Activated CD4-positive, alpha-beta memory T cell treated with anti-CD3 and anti-CD28 coated beads for 36 hours (primary cell): Measurements from ENCODE around the gene TNFSF13. TPM values are rescaled to one million over a fixed set of nuclear protein-coding genes. Genes with fewer than 3 reads are reported as not detected.

Source experiments
- CTCF ChIA-PET: fragments of 350-600 bp; sonication (Branson Sonifier 250); formaldehyde crosslinking; loops from one replicate; lab custom pipeline; 2021; ENCODE audit warnings: antibody characterized with exemption, inconsistent platforms; lab: Charles Lee
- POLR2A ChIA-PET: fragments of 350-600 bp; sonication (Branson Sonifier 250); formaldehyde crosslinking; loops from one replicate; lab custom pipeline; 2021; ENCODE audit warnings: antibody characterized with exemption; lab: Charles Lee
- DNase-seq: peaks from one replicate; pipeline ENCODE4 v3.0.0-alpha.2; 2020
- H3K27ac Mint-ChIP-seq: one replicate; pipeline ENCODE4 v1.8.0; 2021; ENCODE audit warnings: mixed read lengths
- H3K27me3 Mint-ChIP-seq: one replicate; pipeline ENCODE4 v1.8.0; 2021; ENCODE audit warnings: mixed read lengths
- H3K36me3 Mint-ChIP-seq: one replicate; pipeline ENCODE4 v1.8.0; 2021; ENCODE audit warnings: mixed read lengths
- H3K4me1 Mint-ChIP-seq: one replicate; pipeline ENCODE4 v1.8.0; 2021; ENCODE audit warnings: low read depth, mixed read lengths
- H3K4me3 Mint-ChIP-seq: one replicate; pipeline ENCODE4 v1.8.0; 2021; ENCODE audit warnings: mild to moderate bottlenecking, mixed read lengths
- H3K9me3 Mint-ChIP-seq: one replicate; pipeline ENCODE4 v1.8.0; 2021; ENCODE audit warnings: mixed read lengths
- intact Hi-C: fragments of 100-400 bp; cut with micrococcal nuclease; formaldehyde crosslinking; loops from one replicate; pipeline ENCODE4 v1.15.1; 2023
- total RNA-seq, 2 experiments: library from RNA; stranded (reverse); gene quantifications; one replicate each; pipeline ENCODE4 v1.2.3, GENCODE V29; 2021

Gene TNFSF13
- total RNA-seq, 2 experiments from 2014 or later, result 0.71 to 0.94 TPM

DNA sequence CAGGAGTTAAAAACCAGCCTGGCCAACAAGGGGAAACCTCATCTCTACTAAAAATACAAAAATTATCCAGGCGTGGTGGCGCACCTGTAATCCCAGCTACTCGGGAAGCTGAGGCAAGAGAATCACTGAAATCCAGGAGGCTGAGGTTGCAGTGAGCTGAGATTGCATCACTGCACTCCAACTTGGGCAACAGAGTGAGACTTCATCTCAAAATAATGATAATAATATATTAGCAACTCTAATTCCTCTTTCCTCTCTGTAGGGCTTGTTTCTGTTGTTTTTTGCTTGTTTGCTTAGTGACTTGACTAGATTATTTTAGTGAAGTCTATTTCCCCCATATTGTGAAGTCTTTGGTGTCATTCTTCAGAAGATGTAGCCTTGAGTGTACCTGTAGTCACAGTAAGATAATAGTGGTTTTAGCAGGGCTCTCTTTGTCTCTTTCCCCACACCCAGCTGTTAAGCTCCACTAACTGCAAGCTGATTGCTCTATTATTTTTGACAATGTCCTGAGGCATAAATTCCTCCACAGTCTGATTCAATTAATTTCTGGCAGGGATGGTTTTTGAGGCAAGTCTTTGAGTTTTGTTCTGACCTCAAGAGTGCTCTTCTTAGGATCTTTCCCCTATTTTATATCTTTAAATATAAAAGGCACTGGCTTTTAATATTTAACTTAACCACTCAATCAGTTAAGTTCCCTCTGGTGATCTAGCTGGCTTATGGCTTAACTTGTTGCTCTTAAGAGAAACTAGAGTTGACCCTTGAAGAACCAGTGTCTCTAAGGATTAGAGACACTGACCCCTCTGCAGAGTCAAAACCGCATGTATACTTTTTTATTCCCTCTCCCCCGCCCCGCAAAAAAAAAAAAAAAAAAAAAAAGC is 28.3 kb upstream of the TNFSF13 start:
- no peak for DNase-seq
- Mint-ChIP-seq H3K27me3 (no peaks in the 10 kb centered on the region), H3K4me3 (no peak overlapping the region), H3K27ac (no peak overlapping the region), H3K9me3 (peaks cover 18% of the 10 kb centered on the region), H3K36me3 (peaks cover 6% of the 10 kb centered on the region), H3K4me1 (no peaks in the 10 kb centered on the region)
- CTCF ChIA-PET, result interaction anchor here (1.0 to 2.4 kb wide), 2 partner anchors 25 to 30 kb away, joined by 3 to 17 read pairs; partner anchors contain the start of gene SENP3
- POLR2A ChIA-PET, result no interaction called here
- intact Hi-C loops, result no loop called here

DNA sequence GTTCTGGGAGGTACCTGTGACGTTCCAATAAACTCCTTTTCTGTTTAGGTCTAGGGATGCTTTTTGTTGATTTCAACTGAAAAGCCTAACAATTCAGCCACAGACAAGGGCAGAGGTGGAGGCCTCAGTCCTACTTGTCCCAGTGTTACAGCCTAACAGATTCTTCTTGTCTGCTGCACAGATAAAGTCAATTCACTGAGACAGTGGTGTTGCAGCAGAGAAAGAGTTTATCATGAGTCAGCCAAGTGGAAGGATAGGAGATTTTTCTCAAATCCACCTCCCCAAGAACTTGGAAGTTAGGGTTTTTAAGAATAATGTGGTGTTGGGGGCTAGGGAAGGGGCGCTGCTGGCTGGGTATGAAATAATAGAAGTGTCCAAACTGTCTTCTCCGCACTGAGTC is 20.5 kb upstream of the TNFSF13 start:
- DNase-seq, result no peak
- Mint-ChIP-seq H3K9me3 (peaks cover 4% of the 10 kb centered on the region), H3K4me1 (no peaks in the 10 kb centered on the region), H3K36me3 (no peaks in the 10 kb centered on the region), H3K27me3 (no peaks in the 10 kb centered on the region), H3K4me3 (no peak overlapping the region), H3K27ac (no peak overlapping the region)
- intact Hi-C loops, result no loop called here
- ChIA-PET POLR2A (no interaction called here), CTCF (interaction anchor here (1.2 kb wide), 1 partner anchor 15 kb away, joined by 3 read pairs; no protein-coding TSS in a partner anchor)

DNA sequence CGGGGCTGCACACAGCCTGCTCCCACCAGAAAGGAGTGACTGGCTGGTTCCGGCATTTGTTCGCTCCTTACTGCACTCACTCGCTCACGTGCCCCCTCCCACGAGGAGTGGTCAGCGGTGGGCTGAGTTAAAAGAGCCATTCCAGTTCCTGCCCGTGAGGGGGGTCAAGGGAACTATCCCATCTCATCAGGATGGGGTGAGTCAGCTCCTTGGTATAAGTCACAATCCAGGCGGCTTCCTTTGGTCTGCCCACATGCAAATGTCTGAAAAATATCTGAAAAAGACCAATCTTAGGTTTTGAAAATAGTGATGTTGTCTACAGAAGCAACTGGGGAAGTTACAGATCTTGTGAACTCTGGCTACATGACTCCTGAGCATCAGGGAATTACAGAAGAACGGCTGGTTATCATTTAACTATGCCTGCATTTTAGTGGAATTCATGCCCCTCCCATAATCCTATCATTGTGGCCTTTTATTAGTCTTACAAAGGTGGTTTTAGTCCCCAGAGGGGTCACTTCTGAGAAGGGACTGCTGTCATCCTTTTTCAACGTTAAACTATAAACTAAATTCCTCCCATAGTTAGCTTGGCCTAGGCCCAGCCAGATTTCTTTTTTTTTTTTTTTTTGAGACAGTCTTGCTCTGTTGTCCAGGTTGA is 19.5 kb upstream of the TNFSF13 start:
- Mint-ChIP-seq H3K27me3 (no peaks in the 10 kb centered on the region), H3K36me3 (no peaks in the 10 kb centered on the region), H3K4me3 (no peak overlapping the region), H3K4me1 (no peaks in the 10 kb centered on the region), H3K9me3 (peaks cover 4% of the 10 kb centered on the region), H3K27ac (no peak overlapping the region)
- ChIA-PET CTCF (interaction anchor here (1.2 kb wide), 1 partner anchor 16 kb away, joined by 3 read pairs; no protein-coding TSS in a partner anchor), POLR2A (no interaction called here)
- DNase-seq, result no peak
- intact Hi-C loops, result no loop called here

DNA sequence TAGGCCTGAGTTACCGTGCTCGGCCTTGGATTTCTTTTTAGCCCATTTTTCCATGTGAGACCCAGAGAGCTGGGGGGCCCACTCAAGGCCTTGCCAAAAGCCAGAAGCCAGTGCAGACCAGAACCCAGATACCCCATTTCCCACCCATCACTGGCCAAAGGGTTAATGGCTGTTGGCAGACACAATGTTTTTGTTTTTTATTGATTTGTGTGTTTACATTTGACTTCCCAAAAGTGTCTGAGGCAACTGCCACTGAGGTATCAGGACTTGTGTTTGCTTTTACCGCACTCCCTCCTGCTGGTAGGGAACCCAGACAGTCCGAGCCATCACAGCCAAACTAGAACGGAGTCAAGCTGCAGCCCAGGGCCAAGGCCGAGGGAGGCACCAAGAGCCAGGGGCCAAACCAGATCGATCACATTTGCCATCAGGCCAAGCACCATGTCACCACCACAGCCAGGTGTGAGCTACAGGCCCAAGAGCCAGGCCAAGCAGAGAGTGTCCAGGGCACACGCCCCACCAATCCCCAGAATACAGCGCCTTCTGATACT is 17.4 kb upstream of the TNFSF13 start:
- Mint-ChIP-seq H3K4me1 (no peaks in the 10 kb centered on the region), H3K9me3 (peaks cover 4% of the 10 kb centered on the region), H3K27me3 (no peaks in the 10 kb centered on the region), H3K27ac (no peak overlapping the region), H3K36me3 (no peaks in the 10 kb centered on the region), H3K4me3 (no peak overlapping the region)
- intact Hi-C loops, result no loop called here
- no peak for DNase-seq
- CTCF ChIA-PET, result interaction anchor here (1.0 kb wide), 1 partner anchor 104 kb away, joined by 3 read pairs; no protein-coding TSS in a partner anchor
- POLR2A ChIA-PET, result no interaction called here

DNA sequence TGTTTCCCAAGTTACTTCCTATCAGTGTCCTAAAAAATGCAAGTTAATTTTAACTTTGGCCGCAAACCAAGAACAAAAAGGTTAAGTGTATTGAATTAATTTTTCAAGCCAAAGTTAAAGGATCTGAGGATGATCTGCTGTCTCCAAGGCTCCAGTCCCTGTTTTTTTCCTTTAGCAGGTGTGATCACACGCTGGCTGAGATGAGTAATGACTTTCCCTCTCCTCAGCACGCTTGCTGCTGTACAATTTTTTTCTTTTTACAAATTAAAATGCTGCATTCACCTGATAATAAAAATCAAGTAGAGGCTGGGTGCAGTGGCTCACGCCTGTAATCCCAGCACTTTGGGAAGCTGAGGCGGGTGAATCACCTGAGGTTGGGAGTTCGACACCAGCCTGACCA is 13.6 kb upstream of the TNFSF13 start:
- intact Hi-C loops, result no loop called here
- Mint-ChIP-seq H3K4me3 (no peak overlapping the region), H3K27ac (no peak overlapping the region), H3K27me3 (no peaks in the 10 kb centered on the region), H3K9me3 (no peaks in the 10 kb centered on the region), H3K36me3 (no peaks in the 10 kb centered on the region), H3K4me1 (peaks cover 15% of the 10 kb centered on the region)
- no peak for DNase-seq
- ChIA-PET POLR2A (no interaction called here), CTCF (interaction anchor here (1.8 kb wide), 1 partner anchor 22 kb away, joined by 4 read pairs; no protein-coding TSS in a partner anchor)

DNA sequence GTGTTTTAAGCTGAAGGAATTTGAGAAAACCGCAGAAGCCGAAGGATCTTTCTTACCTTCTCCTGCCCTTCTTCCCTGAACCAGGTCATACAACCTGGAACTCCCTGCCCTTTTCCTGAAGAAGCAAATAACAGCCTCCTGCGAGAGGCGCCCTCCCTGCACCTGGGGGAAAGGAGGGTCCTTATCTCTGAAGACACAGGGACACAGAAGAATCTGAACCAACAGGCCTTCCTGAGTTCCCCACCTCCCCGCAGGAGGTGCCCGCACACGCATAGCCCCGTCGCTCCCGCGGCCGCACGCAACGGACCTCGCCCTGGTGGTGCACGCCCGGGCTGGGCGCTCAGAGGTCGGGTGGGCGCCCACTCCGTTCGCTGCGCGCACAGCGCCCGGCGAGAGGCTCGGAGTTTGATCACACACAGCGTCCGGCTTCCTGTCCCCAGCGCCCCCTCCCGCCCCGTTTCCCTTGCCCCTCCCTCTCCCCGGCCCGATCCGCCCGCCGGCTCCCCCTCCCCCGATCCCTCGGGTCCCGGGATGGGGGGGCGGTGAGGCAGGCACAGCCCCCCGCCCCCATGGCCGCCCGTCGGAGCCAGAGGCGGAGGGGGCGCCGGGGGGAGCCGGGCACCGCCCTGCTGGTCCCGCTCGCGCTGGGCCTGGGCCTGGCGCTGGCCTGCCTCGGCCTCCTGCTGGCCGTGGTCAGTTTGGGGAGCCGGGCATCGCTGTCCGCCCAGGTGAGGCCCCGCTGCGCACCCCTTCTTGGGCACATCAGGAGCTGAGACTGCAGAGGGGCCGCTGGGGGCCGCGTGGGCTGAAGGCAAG is 9.8 kb upstream of the TNFSF13 start, which contains the start of gene TNFSF12:
TSS of gene TNFSF12 (plus strand) at position 474 of the 816 bp plus-strand sequence. CDS start at position 570, 96 bp downstream.
- Mint-ChIP-seq H3K27me3 (no peaks in the 10 kb centered on the region), H3K4me1 (peaks cover 50% of the 10 kb centered on the region), H3K36me3 (peaks cover 1% of the 10 kb centered on the region), H3K4me3 (peak within 1 kb of the TSS; percentile 80), H3K27ac (peak within 1 kb of the TSS; percentile 67), H3K9me3 (no peaks in the 10 kb centered on the region)
- peak; percentile 76 for DNase-seq
- ChIA-PET CTCF (interaction anchor here (0.6 to 5.1 kb wide), 7 partner anchors 12 to 193 kb away, joined by 3 to 37 read pairs (median 3); no protein-coding TSS in a partner anchor), POLR2A (interaction anchor here (0.5 to 1.5 kb wide), 4 partner anchors 12 to 427 kb away, joined by 3 to 4 read pairs (median 3); no protein-coding TSS in a partner anchor)
- intact Hi-C loops, result no loop called here

DNA sequence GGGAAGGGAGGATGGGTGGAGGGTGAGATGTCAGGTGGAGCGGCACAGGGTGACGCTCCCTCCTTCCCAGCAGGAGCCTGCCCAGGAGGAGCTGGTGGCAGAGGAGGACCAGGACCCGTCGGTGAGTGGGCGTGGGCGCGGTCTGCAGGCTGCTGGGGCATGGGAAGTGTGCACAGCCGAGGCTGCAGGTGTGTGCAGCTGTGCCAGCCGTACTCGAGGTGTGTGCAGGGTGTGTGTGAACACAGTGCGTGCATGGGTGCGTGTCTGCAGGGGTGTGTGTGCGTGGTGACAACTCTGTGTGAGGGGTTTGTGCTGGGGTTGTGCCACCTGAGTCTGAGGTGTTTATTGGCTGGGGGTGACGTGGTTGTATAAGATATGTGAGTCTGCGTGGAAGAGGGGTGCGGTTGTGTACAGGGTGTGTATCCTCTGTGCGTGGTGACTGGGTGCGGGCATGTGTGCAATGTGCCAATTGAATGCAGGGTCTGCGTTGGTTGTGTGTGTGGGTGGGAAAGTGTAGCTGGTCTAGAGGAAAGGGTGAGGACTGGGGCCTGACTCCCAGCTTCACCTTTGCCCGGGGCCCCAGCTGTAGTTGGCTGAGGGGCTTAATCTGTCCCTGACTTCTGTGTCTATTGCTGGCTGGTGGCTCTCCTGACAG is 9.0 kb upstream of the TNFSF13 start:
- peak; percentile 63 for DNase-seq
- H3K4me1 Mint-ChIP-seq, result peaks cover 53% of the 10 kb centered on the region
- H3K9me3 Mint-ChIP-seq, result no peaks in the 10 kb centered on the region
- H3K27me3 Mint-ChIP-seq, result no peaks in the 10 kb centered on the region
- CTCF ChIA-PET, result interaction anchor here (0.5 to 5.1 kb wide), 5 partner anchors 11 to 194 kb away, joined by 3 to 37 read pairs (median 3); no protein-coding TSS in a partner anchor
- peaks cover 1% of the 10 kb centered on the region for H3K36me3 Mint-ChIP-seq
- POLR2A ChIA-PET, result interaction anchor here (0.5 to 1.5 kb wide), 4 partner anchors 11 to 426 kb away, joined by 3 to 4 read pairs (median 3); no protein-coding TSS in a partner anchor
- peak overlapping the region; percentile 54 for H3K27ac Mint-ChIP-seq
- intact Hi-C loops, result no loop called here
- H3K4me3 Mint-ChIP-seq, result peak overlapping the region; percentile 71

DNA sequence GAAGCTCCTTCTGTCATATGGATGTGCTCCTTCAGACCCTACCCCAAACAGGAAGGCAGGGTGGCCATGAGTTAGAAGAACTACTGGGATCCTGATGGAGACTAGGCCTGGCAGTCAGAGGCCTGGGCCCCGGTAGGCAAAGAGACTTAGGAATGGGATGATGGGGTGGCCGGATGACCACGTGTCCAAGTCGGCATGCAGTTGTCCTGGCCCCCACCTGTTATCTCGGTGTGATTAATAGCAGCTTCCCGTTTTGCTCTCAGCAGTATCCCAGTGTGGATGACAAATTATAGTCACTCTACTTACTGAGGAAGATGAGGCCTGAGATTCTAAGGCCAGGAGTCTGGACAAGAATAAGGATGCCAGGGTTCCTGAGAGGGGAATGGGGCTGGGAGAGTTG is 8.2 kb upstream of the TNFSF13 start:
- H3K36me3 Mint-ChIP-seq, result peaks cover 1% of the 10 kb centered on the region
- ChIA-PET POLR2A (interaction anchor here (1.5 kb wide), 2 partner anchors 10 to 65 kb away, joined by 3 to 4 read pairs; no protein-coding TSS in a partner anchor), CTCF (interaction anchor here (5.1 kb wide), 1 partner anchor 10 kb away, joined by 37 read pairs; no protein-coding TSS in a partner anchor)
- intact Hi-C loops, result no loop called here
- no peaks in the 10 kb centered on the region for H3K9me3 Mint-ChIP-seq
- DNase-seq, result no peak
- H3K4me3 Mint-ChIP-seq, result no peak overlapping the region
- no peak overlapping the region for H3K27ac Mint-ChIP-seq
- H3K27me3 Mint-ChIP-seq, result no peaks in the 10 kb centered on the region
- peaks cover 56% of the 10 kb centered on the region for H3K4me1 Mint-ChIP-seq

DNA sequence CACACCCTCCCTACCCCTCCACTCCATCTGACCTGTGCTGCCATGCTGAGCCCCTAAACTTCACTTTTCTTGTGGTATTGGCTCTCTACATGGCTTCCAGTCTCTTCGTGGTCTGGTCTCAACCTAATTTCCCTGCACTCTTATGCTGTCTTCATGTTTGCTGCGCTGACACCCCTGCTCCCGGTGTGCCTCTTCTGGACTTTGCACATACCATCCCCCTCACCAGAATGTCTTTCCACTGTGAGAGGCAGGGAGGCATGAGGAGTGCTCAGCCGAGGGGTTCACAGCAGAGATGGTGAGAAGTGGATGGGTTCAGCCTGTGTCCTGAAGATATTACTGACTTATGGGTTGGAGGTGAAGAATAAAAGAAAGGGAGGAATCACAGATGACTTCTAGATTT is 7.2 kb upstream of the TNFSF13 start:
- H3K27ac Mint-ChIP-seq, result peak overlapping the region; percentile 16
- H3K4me3 Mint-ChIP-seq, result no peak overlapping the region
- intact Hi-C loops, result no loop called here
- peaks cover 1% of the 10 kb centered on the region for H3K36me3 Mint-ChIP-seq
- POLR2A ChIA-PET, result interaction anchor here (1.6 kb wide), 1 partner anchor 10 kb away, joined by 7 read pairs; the partner anchor contains the start of gene SENP3
- no peak for DNase-seq
- no peaks in the 10 kb centered on the region for H3K9me3 Mint-ChIP-seq
- H3K27me3 Mint-ChIP-seq, result no peaks in the 10 kb centered on the region
- H3K4me1 Mint-ChIP-seq, result peaks cover 58% of the 10 kb centered on the region
- CTCF ChIA-PET, result interaction anchor here (0.6 to 2.3 kb wide), 5 partner anchors 9 to 405 kb away, joined by 3 to 17 read pairs (median 4); partner anchors contain the start of gene SENP3

DNA sequence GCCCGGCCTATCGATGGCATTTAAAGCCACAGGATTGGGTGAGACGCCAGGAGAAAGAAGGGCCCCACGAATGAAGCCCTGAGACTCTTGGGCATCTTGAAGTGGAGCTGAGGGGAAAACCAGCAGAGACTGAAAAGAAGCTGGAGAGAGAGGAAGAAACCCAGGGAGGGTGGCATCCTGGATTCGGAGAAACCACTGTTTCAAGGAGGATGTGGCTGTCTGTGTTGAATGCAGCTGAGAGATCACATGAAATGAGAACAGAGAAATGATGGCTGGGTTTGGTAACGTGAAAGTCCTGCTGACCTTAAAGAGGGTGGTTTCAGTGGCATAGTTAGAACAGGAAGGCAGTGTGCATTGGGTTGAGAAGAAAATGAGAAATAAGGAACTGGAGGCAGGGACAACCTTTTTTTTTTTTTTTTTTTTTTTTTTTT is 5.9 kb upstream of the TNFSF13 start:
- Mint-ChIP-seq H3K9me3 (no peaks in the 10 kb centered on the region), H3K27ac (peak overlapping the region; percentile 88), H3K27me3 (no peaks in the 10 kb centered on the region), H3K4me1 (peaks cover 55% of the 10 kb centered on the region), H3K36me3 (peaks cover 1% of the 10 kb centered on the region), H3K4me3 (peak overlapping the region; percentile 40)
- ChIA-PET CTCF (interaction anchor here (0.5 to 2.3 kb wide), 7 partner anchors 8 to 197 kb away, joined by 3 to 17 read pairs (median 4); partner anchors contain the start of gene SENP3), POLR2A (interaction anchor here (0.6 to 1.6 kb wide), 8 partner anchors 8 to 248 kb away, joined by 3 to 7 read pairs (median 3); partner anchors contain the start of genes MPDU1 and SENP3)
- intact Hi-C loops, result loop anchor here (1.0 kb wide), 1 partner anchor 9 kb away; the partner anchor contains the start of gene SENP3
- DNase-seq, result peak; percentile 62
